PC-3 (cell line): ENCODE measurements around the gene PRDM10. TPM values are rescaled to one million over a fixed set of nuclear protein-coding genes. Genes with fewer than 3 reads are reported as not detected.
A peak's percentile ranks its signal among the peaks of the same experiment; 100 is the strongest.

Source experiments
- ATAC-seq: fragments of 200-7000 bp; cut with Tn5 transposase; 2 replicates; pipeline ENCODE4 v1.9.1; 2020; ENCODE audit warnings: mild to moderate bottlenecking, moderate library complexity
- BruUV-seq: library from RNA; stranded (reverse); fragments of 400-500 nt; replicated peaks from 2 replicates; lab custom pipeline; 2021; lab: Mats Ljungman, UMichigan
- CTCF ChIA-PET: fragments of 300-600 bp; sonication (Branson Sonifier 250); formaldehyde crosslinking; loops from one replicate; lab custom pipeline; 2022; ENCODE audit warnings: antibody characterized with exemption; lab: Charles Lee
- POLR2A ChIA-PET: fragments of 300-600 bp; sonication (Branson Sonifier 250); formaldehyde crosslinking; loops from one replicate; lab custom pipeline; 2022; ENCODE audit warnings: antibody characterized with exemption; ENCODE audit not compliant: unreplicated experiment; lab: Charles Lee
- DNase-seq: peaks from one replicate; pipeline ENCODE4 v3.0.0-alpha.2; 2015
- H2AFZ ChIP-seq: fragments of 300-600 bp; sonication (generic); 2 replicates; pipeline ENCODE4 v1.6.0; 2016; ENCODE audit warnings: antibody characterized with exemption, low read length
- H3F3A ChIP-seq: fragments of 300-600 bp; sonication (generic); one replicate; pipeline ENCODE4 v1.6.0; 2017; ENCODE audit warnings: antibody characterized with exemption, low read length, control low read depth, mild to moderate bottlenecking; ENCODE audit not compliant: unreplicated experiment
- H3K27ac ChIP-seq: fragments of 300-600 bp; sonication (generic); 2 replicates; pipeline ENCODE4 v1.5.1; 2016; ENCODE audit warnings: mild to moderate bottlenecking, low read length
- H3K27me3 ChIP-seq: fragments of 300-600 bp; sonication (generic); 2 replicates; pipeline ENCODE4 v1.6.1; 2016; ENCODE audit warnings: low read length, mixed read lengths
- H3K36me3 ChIP-seq: fragments of 300-600 bp; sonication (generic); 2 replicates; pipeline ENCODE4 v1.6.1; 2016; ENCODE audit warnings: low read depth, mixed run types, low read length, mixed read lengths
- H3K4me1 ChIP-seq: fragments of 300-600 bp; sonication (generic); 2 replicates; pipeline ENCODE4 v1.5.1; 2016; ENCODE audit warnings: low read length; ENCODE audit not compliant: insufficient read depth
- H3K4me2 ChIP-seq: fragments of 300-600 bp; sonication (generic); 2 replicates; pipeline ENCODE4 v1.6.0; 2016; ENCODE audit warnings: low read length
- H3K4me3 ChIP-seq: fragments of 300-600 bp; sonication (generic); 2 replicates; pipeline ENCODE4 v1.5.1; 2016; ENCODE audit warnings: mild to moderate bottlenecking, low read length, mixed read lengths
- H3K79me2 ChIP-seq: fragments of 300-600 bp; sonication (generic); 2 replicates; pipeline ENCODE4 v1.6.1; 2017; ENCODE audit warnings: low read length, mixed read lengths
- H3K9ac ChIP-seq: fragments of 300-600 bp; sonication (generic); 2 replicates; pipeline ENCODE4 v1.6.0; 2016; ENCODE audit warnings: mild to moderate bottlenecking, low read length
- H3K9me2 ChIP-seq: fragments of 300-600 bp; sonication (generic); replicated peaks from 2 replicates; pipeline ENCODE4 v1.6.1; 2016; ENCODE audit warnings: mixed run types, low read length, mixed read lengths
- H3K9me3 ChIP-seq: fragments of 300-600 bp; sonication (generic); 2 replicates; pipeline ENCODE4 v1.6.1; 2016; ENCODE audit warnings: low read length, mixed read lengths
- H4K20me1 ChIP-seq: fragments of 300-600 bp; sonication (generic); 2 replicates; pipeline ENCODE4 v1.6.1; 2016; ENCODE audit warnings: low read length, mixed read lengths
- EZH2 ChIP-seq: fragments of 300-600 bp; sonication (generic); IDR thresholded peaks from one replicate; pipeline ENCODE4 v1.6.1; 2017; ENCODE audit warnings: antibody characterized with exemption, mild to moderate bottlenecking, low read length; ENCODE audit not compliant: unreplicated experiment
- EZH2phosphoT487 ChIP-seq: fragments of 300-600 bp; sonication (generic); IDR thresholded peaks from 2 replicates; pipeline ENCODE4 v1.6.1; 2018; ENCODE audit warnings: mild to moderate bottlenecking, antibody characterized with exemption, low read length, borderline replicate concordance
- intact Hi-C: fragments of 100-400 bp; cut with micrococcal nuclease; formaldehyde crosslinking; loops from 2 replicates; pipeline ENCODE4 v1.9.0; 2023
- total RNA-seq: library from RNA; depleted of rRNA; stranded (reverse); fragments of >200 nt; gene quantifications from 2 replicates; pipeline ENCODE4 v1.2.3, GENCODE V29; 2014
- TF ChIP-seq, protein P1 (sequence below): fragments of 300-600 bp; sonication (generic); conservative IDR thresholded peaks from 2 replicates; pipeline ENCODE4 v1.5.1; 2017; ENCODE audit warnings: antibody characterized with exemption, low read depth, mild to moderate bottlenecking, low read length

The PRDM10 gene
- total RNA-seq, 1 experiment from 2014 or later = 7.3 TPM

- no peaks in the 10 kb centered on the region for H3K27me3 ChIP-seq
- intact Hi-C loops = no loop called here
- peaks cover 13% of the 10 kb centered on the region for H4K20me1 ChIP-seq
- DNase-seq = peak; percentile 21
- H3K9me2 ChIP-seq = no peaks in the 10 kb centered on the region
- H3K9me3 ChIP-seq = no peaks in the 10 kb centered on the region
- no peak for TF ChIP-seq EZH2phosphoT487
- no peak for TF ChIP-seq EZH2
- TF ChIP-seq, protein P1, sequence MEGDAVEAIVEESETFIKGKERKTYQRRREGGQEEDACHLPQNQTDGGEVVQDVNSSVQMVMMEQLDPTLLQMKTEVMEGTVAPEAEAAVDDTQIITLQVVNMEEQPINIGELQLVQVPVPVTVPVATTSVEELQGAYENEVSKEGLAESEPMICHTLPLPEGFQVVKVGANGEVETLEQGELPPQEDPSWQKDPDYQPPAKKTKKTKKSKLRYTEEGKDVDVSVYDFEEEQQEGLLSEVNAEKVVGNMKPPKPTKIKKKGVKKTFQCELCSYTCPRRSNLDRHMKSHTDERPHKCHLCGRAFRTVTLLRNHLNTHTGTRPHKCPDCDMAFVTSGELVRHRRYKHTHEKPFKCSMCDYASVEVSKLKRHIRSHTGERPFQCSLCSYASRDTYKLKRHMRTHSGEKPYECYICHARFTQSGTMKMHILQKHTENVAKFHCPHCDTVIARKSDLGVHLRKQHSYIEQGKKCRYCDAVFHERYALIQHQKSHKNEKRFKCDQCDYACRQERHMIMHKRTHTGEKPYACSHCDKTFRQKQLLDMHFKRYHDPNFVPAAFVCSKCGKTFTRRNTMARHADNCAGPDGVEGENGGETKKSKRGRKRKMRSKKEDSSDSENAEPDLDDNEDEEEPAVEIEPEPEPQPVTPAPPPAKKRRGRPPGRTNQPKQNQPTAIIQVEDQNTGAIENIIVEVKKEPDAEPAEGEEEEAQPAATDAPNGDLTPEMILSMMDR = no peak
- no TSS peak for BruUV-seq
- H3K27ac ChIP-seq = 0 out of 2 replicates have a peak overlapping the region, but pooled peaks have one; percentile 21
- peaks cover 44% of the 10 kb centered on the region for H3K79me2 ChIP-seq
- peaks cover 20% of the 10 kb centered on the region for H3K4me1 ChIP-seq
- ChIA-PET POLR2A (interaction anchor here (0.6 kb wide), 2 partner anchors 108 to 238 kb away, joined by 3 to 15 read pairs; no protein-coding TSS in a partner anchor), CTCF (no interaction called here)
- peaks cover 32% of the 10 kb centered on the region for H3K36me3 ChIP-seq
- no peaks in the 10 kb centered on the region for H3F3A ChIP-seq
- H2AFZ ChIP-seq = peak overlapping the region; percentile 90
- peak overlapping the region; percentile 83 for H3K4me2 ChIP-seq
- peak overlapping the region; percentile 87 for H3K9ac ChIP-seq
- H3K4me3 ChIP-seq = peak overlapping the region; percentile 92
- peak; percentile 12 for ATAC-seq
Observed at GRCh38 chr11:129894278-129895125, 108.1 kb downstream of the PRDM10 start.

DNA sequence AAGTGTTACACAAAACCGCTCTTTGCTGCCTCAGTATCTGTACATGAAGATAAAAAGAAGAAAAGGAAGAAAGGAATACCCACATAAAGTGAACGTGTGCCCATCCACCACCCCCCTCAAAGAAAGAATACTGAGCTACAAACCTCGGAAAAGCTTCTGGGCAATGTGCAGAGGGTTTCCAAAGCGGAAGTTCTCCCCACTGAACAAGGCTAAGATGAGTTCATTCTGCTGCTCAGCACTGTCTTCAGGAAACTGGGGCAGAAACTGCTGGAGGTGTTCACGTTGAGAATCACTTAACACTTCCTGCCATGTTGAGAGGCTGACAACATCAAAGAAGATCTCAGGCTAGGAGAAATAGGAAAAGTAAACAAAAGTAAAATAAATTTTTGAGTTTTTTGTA, 114.2 kb downstream of the PRDM10 start:
- Histone ChIP-seq H3K4me3 (no peak overlapping the region), H3K9me2 (no peaks in the 10 kb centered on the region), H3K4me2 (no peak overlapping the region), H3K79me2 (peaks cover 26% of the 10 kb centered on the region), H3F3A (no peaks in the 10 kb centered on the region), H3K27ac (no peak overlapping the region), H3K36me3 (peaks cover 89% of the 10 kb centered on the region), H3K4me1 (peaks cover 1% of the 10 kb centered on the region), H3K27me3 (no peaks in the 10 kb centered on the region), H3K9ac (no peak overlapping the region), H2AFZ (no peak overlapping the region), H3K9me3 (no peaks in the 10 kb centered on the region), H4K20me1 (no peaks in the 10 kb centered on the region)
- TF ChIP-seq EZH2 = no peak
- TF ChIP-seq, protein P1 = no peak
- no peak for TF ChIP-seq EZH2phosphoT487
- no peak for ATAC-seq
- no peak for DNase-seq
- no TSS peak for BruUV-seq
- intact Hi-C loops = no loop called here
- ChIA-PET CTCF (no interaction called here), POLR2A (no interaction called here)

GRCh38 chr11:129885381-129885780, 117.3 kb downstream of the PRDM10 start:
- ChIA-PET POLR2A (no interaction called here), CTCF (no interaction called here)
- Histone ChIP-seq H3K4me2 (no peak overlapping the region), H3K4me3 (no peak overlapping the region), H2AFZ (no peak overlapping the region), H3K27me3 (no peaks in the 10 kb centered on the region), H3K9ac (no peak overlapping the region), H3K27ac (no peak overlapping the region), H3F3A (no peaks in the 10 kb centered on the region), H3K36me3 (peaks cover 95% of the 10 kb centered on the region), H4K20me1 (no peaks in the 10 kb centered on the region), H3K9me3 (no peaks in the 10 kb centered on the region), H3K79me2 (no peaks in the 10 kb centered on the region; the same call in 1 of the 2 replicates), H3K9me2 (no peaks in the 10 kb centered on the region), H3K4me1 (no peaks in the 10 kb centered on the region)
- ATAC-seq (no peak), DNase-seq (no peak)
- intact Hi-C loops = no loop called here
- no TSS peak for BruUV-seq
- TF ChIP-seq EZH2 = no peak
- TF ChIP-seq, protein P1 = no peak
- no peak for TF ChIP-seq EZH2phosphoT487
